IMR-90 (cell line): ENCODE measurements around the gene SDCCAG8. TPM values are rescaled to one million over a fixed set of nuclear protein-coding genes. Genes with fewer than 3 reads are reported as not detected.

Experiments
- ATAC-seq: fragments of 200-7000 bp; cut with Tn5 transposase; 2 replicates; pipeline ENCODE4 v1.9.1; 2020; ENCODE audit warnings: low read depth, mild to moderate bottlenecking, moderate library complexity
- BruUV-seq: library from RNA; stranded (reverse); fragments of 400-500 nt; replicated peaks from 2 replicates; lab custom pipeline; 2021; lab: Mats Ljungman, UMichigan
- CTCF ChIA-PET: fragments of 300-600 bp; formaldehyde crosslinking; extraction: SDS; loops from one replicate; lab custom pipeline; 2021; ENCODE audit warnings: antibody characterized with exemption; lab: Yijun Ruan, JAX
- POLR2A ChIA-PET: fragments of 300-600 bp; sonication (Branson Sonifier 250); formaldehyde crosslinking; loops from one replicate; lab custom pipeline; 2022; ENCODE audit warnings: antibody characterized with exemption; ENCODE audit not compliant: unreplicated experiment; lab: Charles Lee
- DNase-seq: peaks from one replicate; pipeline ENCODE4 v3.0.0; 2013
- H2AFZ ChIP-seq: replicated peaks from 2 replicates; pipeline ENCODE3; 2013; ENCODE audit warnings: low read length, mild to moderate bottlenecking; ENCODE audit not compliant: poor library complexity
- H2AK5ac ChIP-seq: 2 replicates; pipeline ENCODE4 v1.6.1; 2013; ENCODE audit warnings: low read depth, low read length, inconsistent platforms
- H2AK9ac ChIP-seq: replicated peaks from 2 replicates; pipeline ENCODE3; 2013; ENCODE audit warnings: mild to moderate bottlenecking, low read depth, low read length, moderate library complexity; ENCODE audit not compliant: poor library complexity
- H2BK120ac ChIP-seq: 2 replicates; pipeline ENCODE4 v1.6.1; 2013; ENCODE audit warnings: low read depth, low read length, inconsistent platforms
- H2BK15ac ChIP-seq: 3 replicates; pipeline ENCODE4 v1.6.1; 2013; ENCODE audit warnings: low read depth, low read length, inconsistent platforms
- H2BK20ac ChIP-seq: 2 replicates; pipeline ENCODE4 v1.6.1; 2013; ENCODE audit warnings: low read depth, mild to moderate bottlenecking, inconsistent platforms, low read length, moderate library complexity
- H2BK5ac ChIP-seq: 2 replicates; pipeline ENCODE4 v1.6.1; 2013; ENCODE audit warnings: mild to moderate bottlenecking, low read depth, low read length, inconsistent platforms; ENCODE audit not compliant: poor library complexity, severe bottlenecking
- H3K14ac ChIP-seq: replicated peaks from 2 replicates; pipeline ENCODE4 v1.6.1; 2013; ENCODE audit warnings: low read depth, low read length, inconsistent platforms
- H3K18ac ChIP-seq: 2 replicates; pipeline ENCODE4 v1.6.1; 2013; ENCODE audit warnings: low read depth, low read length, control low read depth
- H3K23ac ChIP-seq: 2 replicates; pipeline ENCODE4 v1.6.1; 2013; ENCODE audit warnings: low read depth, low read length, inconsistent platforms
- H3K27ac ChIP-seq: 2 replicates; pipeline ENCODE4 v1.5.1; 2013; ENCODE audit warnings: mild to moderate bottlenecking, control low read depth, low read length; ENCODE audit not compliant: insufficient read depth
- H3K27me3 ChIP-seq: 2 replicates; pipeline ENCODE4 v1.6.1; 2013; ENCODE audit warnings: low read length; ENCODE audit not compliant: control insufficient read depth, insufficient read depth
- H3K36me3 ChIP-seq: 2 replicates; pipeline ENCODE4 v1.6.1; 2013; ENCODE audit warnings: low read length, mixed read lengths; ENCODE audit not compliant: control insufficient read depth, insufficient read depth
- H3K4ac ChIP-seq: 2 replicates; pipeline ENCODE4 v1.6.1; 2013; ENCODE audit warnings: low read depth, low read length, inconsistent platforms
- H3K4me1 ChIP-seq: 2 replicates; pipeline ENCODE4 v1.6.1; 2013; ENCODE audit warnings: low read length, mixed read lengths; ENCODE audit not compliant: control insufficient read depth, insufficient read depth
- H3K4me2 ChIP-seq: 2 replicates; pipeline ENCODE4 v1.6.1; 2013; ENCODE audit warnings: low read depth, mild to moderate bottlenecking, control low read depth, low read length, moderate library complexity
- H3K4me3 ChIP-seq: 2 replicates; pipeline ENCODE4 v1.5.1; 2013; ENCODE audit warnings: low read depth, mild to moderate bottlenecking, control low read depth, low read length, moderate library complexity; ENCODE audit not compliant: insufficient read depth
- H3K56ac ChIP-seq: 2 replicates; pipeline ENCODE4 v1.6.1; 2013; ENCODE audit warnings: low read length, inconsistent platforms; ENCODE audit not compliant: insufficient read depth; ENCODE audit errors: extremely low read depth
- H3K79me1 ChIP-seq, 2 experiments: 2 replicates each; pipeline ENCODE4 v1.6.1; 2013; ENCODE audit warnings: low read length in 2 of 2, inconsistent platforms in 1 of 2, low read depth in 1 of 2
- H3K9ac ChIP-seq: 2 replicates; pipeline ENCODE4 v1.6.1; 2013; ENCODE audit warnings: low read depth, low read length, control low read depth
- H3K9me1 ChIP-seq: 2 replicates; pipeline ENCODE4 v1.6.1; 2013; ENCODE audit warnings: low read length, inconsistent platforms; ENCODE audit not compliant: insufficient read depth
- H3K9me3 ChIP-seq: 2 replicates; pipeline ENCODE4 v1.6.1; 2013; ENCODE audit warnings: low read length; ENCODE audit not compliant: control insufficient read depth, insufficient read depth
- H4K20me1 ChIP-seq: 2 replicates; pipeline ENCODE4 v1.6.1; 2013; ENCODE audit warnings: low read length, inconsistent platforms; ENCODE audit not compliant: insufficient read depth
- H4K5ac ChIP-seq: 2 replicates; pipeline ENCODE4 v1.6.1; 2013; ENCODE audit warnings: mild to moderate bottlenecking, low read depth, low read length, control low read depth
- H4K8ac ChIP-seq, 2 experiments: 2 replicates each; pipeline ENCODE4 v1.6.1; 2013; ENCODE audit warnings: low read depth in 2 of 2, low read length in 2 of 2, control low read depth in 1 of 2, inconsistent platforms in 1 of 2
- H4K91ac ChIP-seq: 2 replicates; pipeline ENCODE4 v1.6.1; 2013; ENCODE audit warnings: low read depth, low read length, inconsistent platforms; ENCODE audit not compliant: insufficient read depth
- CEBPB ChIP-seq: IDR thresholded peaks from 2 replicates; pipeline ENCODE4 v1.6.1; 2012; ENCODE audit warnings: low read depth, low read length, improper control_type of control experiment
- CHD1 ChIP-seq: IDR thresholded peaks from 2 replicates; pipeline ENCODE4 v1.6.1; 2012; ENCODE audit warnings: low read depth, low read length, improper control_type of control experiment
- FOS ChIP-seq: fragments of 150-350 bp; IDR thresholded peaks from 2 replicates; pipeline ENCODE4 v1.6.1; 2016; ENCODE audit warnings: low read depth, low read length
- MAFK ChIP-seq: IDR thresholded peaks from 2 replicates; pipeline ENCODE4 v1.6.1; 2012; ENCODE audit warnings: low read depth, low read length, improper control_type of control experiment
- MAZ ChIP-seq: IDR thresholded peaks from 2 replicates; pipeline ENCODE4 v1.6.1; 2012; ENCODE audit warnings: low read depth, mild to moderate bottlenecking, low read length, improper control_type of control experiment, moderate library complexity, borderline replicate concordance
- MXI1 ChIP-seq: IDR thresholded peaks from 2 replicates; pipeline ENCODE4 v1.6.1; 2012; ENCODE audit warnings: low read depth, mild to moderate bottlenecking, low read length, moderate library complexity, borderline replicate concordance
- POLR2A ChIP-seq: IDR thresholded peaks from 2 replicates; pipeline ENCODE4 v1.6.1; 2012; ENCODE audit warnings: mild to moderate bottlenecking, low read depth, low read length
- RAD21 ChIP-seq: IDR thresholded peaks from 2 replicates; pipeline ENCODE4 v1.6.1; 2012; ENCODE audit warnings: low read length, improper control_type of control experiment
- RCOR1 ChIP-seq: IDR thresholded peaks from 2 replicates; pipeline ENCODE4 v1.6.1; 2012; ENCODE audit warnings: mild to moderate bottlenecking, low read length, improper control_type of control experiment; ENCODE audit not compliant: insufficient replicate concordance
- RFX5 ChIP-seq: IDR thresholded peaks from 2 replicates; pipeline ENCODE4 v1.8.0; 2012; ENCODE audit warnings: low read depth, mild to moderate bottlenecking, low read length, moderate library complexity
- SMC3 ChIP-seq: fragments of 150-350 bp; IDR thresholded peaks from 2 replicates; pipeline ENCODE4 v1.6.1; 2016; ENCODE audit warnings: low read depth, mild to moderate bottlenecking, antibody characterized with exemption, low read length, moderate library complexity
- USF2 ChIP-seq: fragments of 150-350 bp; IDR thresholded peaks from 2 replicates; pipeline ENCODE4 v1.6.1; 2017; ENCODE audit warnings: mild to moderate bottlenecking, antibody characterized with exemption, low read length, low read depth
- WGBS, 2 experiments: methylation state at CpG; one replicate each; pipeline versions ENCODE4 v1.1.5 to v1.1.7; 2013; ENCODE audit warnings: missing lambda C conversion rate in 2 of 2; ENCODE audit not compliant: insufficient read length in 1 of 2; ENCODE audit errors: extremely low coverage in 2 of 2; 5-methylcytosine and 5-hydroxymethylcytosine counted together
- dilution Hi-C: fragments of 300-500 bp; cut with HindIII; formaldehyde crosslinking; loops from one replicate; pipeline ENCODE4 v1.14.3; 2018; ENCODE audit warnings: low sequenced_read_pairs; ENCODE audit not compliant: unreplicated experiment
- in situ Hi-C: fragments of 300-500 bp; cut with MboI; formaldehyde crosslinking; loops from 3 replicates; pipeline ENCODE4 v1.14.3; 2019; ENCODE audit warnings: low sequenced_read_pairs, inconsistent platforms, mixed read lengths
- intact Hi-C: fragments of 100-400 bp; cut with micrococcal nuclease; formaldehyde crosslinking; loops from 2 replicates; pipeline ENCODE4 v1.10.0; 2022
- polyA plus RNA-seq, 3 experiments: library from polyadenylated mRNA; depleted of rRNA; stranded (reverse); fragments of >200 nt; gene quantifications; 2 replicates each; pipeline ENCODE4 v1.2.3, GENCODE V29; 2012; ENCODE audit warnings: low replicate concordance in 1 of 3
- total RNA-seq: library from RNA; depleted of rRNA; stranded (reverse); fragments of >200 nt; gene quantifications from 2 replicates; pipeline ENCODE4 v1.2.3, GENCODE V29; 2012

Gene SDCCAG8
- total and polyA plus RNA-seq, 2 of the 4 experiments (the other 2 are of a cell fraction): 25.2 to 46.8 TPM

GRCh38 chr1:243390162-243390791 lies 134.4 kb downstream of the SDCCAG8 start:
- H4K8ac ChIP-seq: no peak overlapping the region
- H3K4me3 ChIP-seq: no peak overlapping the region
- WGBS, 2 experiments: 100% methylated on average over 1 of the region's 8 CpGs; no CpG with 5 or more reads in 1 of the 2 experiments
- no peak for TF ChIP-seq RCOR1
- TF ChIP-seq FOS: no peak
- no peak for TF ChIP-seq USF2
- no peak for TF ChIP-seq RAD21
- no peak for TF ChIP-seq POLR2A
- no peak for TF ChIP-seq CEBPB
- no peak for TF ChIP-seq MAFK
- no peak for TF ChIP-seq MXI1
- no peak for TF ChIP-seq CHD1
- TF ChIP-seq MAZ: no peak
- no peak for TF ChIP-seq RFX5
- no peak for TF ChIP-seq SMC3
- POLR2A ChIA-PET: interaction anchor here (0.6 kb wide), 1 partner anchor 66 kb away, joined by 3 read pairs; no protein-coding TSS in a partner anchor
- no peak overlapping the region for H3K4ac ChIP-seq
- H2BK20ac ChIP-seq: no peak overlapping the region
- H3K27me3 ChIP-seq: no peaks in the 10 kb centered on the region
- H3K9me3 ChIP-seq: no peaks in the 10 kb centered on the region
- H3K9ac ChIP-seq: no peak overlapping the region
- ATAC-seq (no peak), DNase-seq (no peak)
- H2BK15ac ChIP-seq: no peak overlapping the region
- no peak overlapping the region for H3K56ac ChIP-seq
- no peak overlapping the region for H3K18ac ChIP-seq
- CTCF ChIA-PET: no interaction called here
- in situ Hi-C loops (no loop called here), intact Hi-C loops (no loop called here), dilution Hi-C loops (no loop called here)
- H2BK120ac ChIP-seq: no peak overlapping the region
- H3K79me1 ChIP-seq: no peaks in the 10 kb centered on the region; a peak in 1 of 4 replicates
- no peak overlapping the region for H2BK5ac ChIP-seq
- H3K14ac ChIP-seq: no peak overlapping the region
- no peak overlapping the region for H2AK9ac ChIP-seq
- H3K9me1 ChIP-seq: no peaks in the 10 kb centered on the region
- no peak overlapping the region for H4K5ac ChIP-seq
- no peak overlapping the region for H3K4me2 ChIP-seq
- no peaks in the 10 kb centered on the region for H4K20me1 ChIP-seq
- no TSS peak for BruUV-seq
- H2AFZ ChIP-seq: no peak overlapping the region
- H3K4me1 ChIP-seq: no peaks in the 10 kb centered on the region
- no peak overlapping the region for H3K23ac ChIP-seq
- peaks cover 4% of the 10 kb centered on the region for H3K36me3 ChIP-seq
- no peak overlapping the region for H4K91ac ChIP-seq
- no peak overlapping the region for H3K27ac ChIP-seq
- no peak overlapping the region for H2AK5ac ChIP-seq
